Astrocyte of the hippocampus (primary cell): ENCODE measurements around the gene PRSS23.
"Not testable (repeated sequence)": the region's sequence is repeated elsewhere in the genome, so short reads cannot be mapped to it uniquely, and the experiment has no call there.

Experiments
- DNase-seq: peaks from one replicate; pipeline ENCODE4 v3.0.0; 2011; ENCODE audit warnings: low read depth, low spot score

PRSS23 gene

GRCh38 chr11:86814775-86815174 is 14.4 kb downstream of the PRSS23 start:
- DNase-seq = no peak

GRCh38 chr11:86815726-86816125 is 15.4 kb downstream of the PRSS23 start:
- no peak for DNase-seq

DNA sequence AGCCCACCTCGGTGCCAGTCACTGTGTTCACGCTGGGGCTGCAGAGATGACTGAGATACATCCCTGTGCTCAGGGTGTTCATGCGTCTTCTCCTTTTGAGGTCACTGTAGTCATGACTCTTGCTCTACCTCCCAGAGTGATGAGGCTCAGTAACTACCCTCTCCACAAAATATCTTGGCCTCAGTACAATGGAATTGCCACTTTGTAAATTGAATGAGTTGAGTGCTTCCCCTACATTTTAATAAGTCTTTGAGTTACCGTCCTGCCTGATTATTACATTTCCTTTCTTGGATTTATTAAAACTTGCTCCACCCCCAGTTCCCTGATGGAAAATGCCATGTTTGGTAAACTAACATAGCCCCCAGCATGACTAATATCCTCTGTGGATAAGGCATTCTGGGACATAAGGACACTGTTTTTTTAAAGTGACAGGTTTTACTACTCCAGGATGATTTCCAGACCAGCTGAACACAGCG is 15.9 kb downstream of the PRSS23 start:
- DNase-seq = peak; percentile 67

DNA sequence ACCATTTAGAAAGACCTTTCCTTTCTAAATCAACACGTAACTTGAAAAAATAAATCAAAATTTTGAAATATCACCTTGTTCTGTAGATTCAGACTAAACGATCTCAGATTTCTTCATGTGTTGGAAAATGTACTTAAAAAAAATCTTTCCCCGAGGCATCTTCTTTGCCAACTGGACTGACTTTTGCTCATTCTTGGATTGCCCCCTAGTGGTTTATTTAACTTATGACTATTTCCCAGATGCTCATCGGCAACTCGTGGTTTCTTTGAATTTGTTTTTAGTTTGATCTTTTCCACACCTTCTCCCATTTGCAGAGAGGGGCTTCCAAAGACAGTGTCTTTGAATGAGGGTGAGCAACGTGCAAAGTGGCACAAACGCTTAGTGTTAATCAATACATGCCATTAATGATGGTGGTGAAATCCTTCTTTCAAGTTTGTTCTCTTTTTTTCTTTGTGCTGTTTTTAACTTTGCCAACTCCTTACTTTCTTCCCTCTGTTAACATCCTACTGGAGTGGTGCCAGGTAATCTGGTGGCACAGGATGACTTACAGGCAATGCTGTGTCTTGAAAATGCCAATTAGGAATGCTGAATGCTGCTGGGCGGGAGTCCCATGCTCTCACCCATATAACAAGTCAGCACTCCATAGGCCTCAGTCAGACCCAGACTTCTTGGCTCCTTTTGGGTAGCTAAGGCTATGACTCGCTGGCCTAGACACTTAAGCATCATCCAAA is 18.3 kb downstream of the PRSS23 start:
- peak; percentile 83 for DNase-seq

DNA sequence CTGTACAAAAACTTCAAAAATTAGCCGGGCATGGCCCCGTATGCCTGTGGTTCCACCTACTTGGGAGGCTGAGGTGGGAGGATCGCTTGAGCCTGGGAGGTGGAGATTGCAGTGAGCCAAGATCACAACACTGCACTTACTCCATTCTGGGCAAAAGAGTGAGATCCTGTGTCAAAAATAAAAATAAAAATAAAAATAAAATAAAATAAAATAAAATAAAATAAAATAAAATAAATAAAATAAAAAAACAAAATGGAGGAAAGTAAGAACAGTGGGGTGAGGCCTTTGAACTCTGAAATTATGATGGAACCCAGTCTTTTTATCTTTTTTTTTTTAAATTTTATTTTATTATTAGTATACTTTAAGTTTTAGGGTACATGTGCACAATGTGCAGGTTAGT is 23.8 kb downstream of the PRSS23 start:
- DNase-seq = not testable (repeated sequence)

DNA sequence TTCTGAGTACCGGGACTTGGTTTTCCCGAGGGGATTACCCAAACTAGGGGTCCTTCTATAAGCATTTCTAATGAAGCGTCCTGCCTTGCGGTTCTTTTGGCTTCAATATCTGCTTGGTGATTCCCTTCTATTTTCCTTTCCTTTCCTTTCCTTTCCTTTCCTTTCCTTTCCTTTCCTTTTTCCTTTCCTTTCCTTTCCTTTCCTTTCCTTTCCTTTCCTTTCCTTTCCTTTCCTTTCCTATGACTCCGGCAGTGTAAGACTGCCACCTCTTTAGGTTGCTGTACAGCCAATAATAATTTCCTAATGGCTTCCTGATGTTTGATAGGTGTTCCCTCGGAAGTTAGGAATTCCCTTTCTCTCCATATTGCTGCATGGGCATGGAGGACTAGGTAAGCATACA is 34.0 kb downstream of the PRSS23 start:
- not testable (repeated sequence) for DNase-seq

GRCh38 chr11:86844762-86845508 is 44.6 kb downstream of the PRSS23 start:
- not testable (repeated sequence) for DNase-seq

DNA sequence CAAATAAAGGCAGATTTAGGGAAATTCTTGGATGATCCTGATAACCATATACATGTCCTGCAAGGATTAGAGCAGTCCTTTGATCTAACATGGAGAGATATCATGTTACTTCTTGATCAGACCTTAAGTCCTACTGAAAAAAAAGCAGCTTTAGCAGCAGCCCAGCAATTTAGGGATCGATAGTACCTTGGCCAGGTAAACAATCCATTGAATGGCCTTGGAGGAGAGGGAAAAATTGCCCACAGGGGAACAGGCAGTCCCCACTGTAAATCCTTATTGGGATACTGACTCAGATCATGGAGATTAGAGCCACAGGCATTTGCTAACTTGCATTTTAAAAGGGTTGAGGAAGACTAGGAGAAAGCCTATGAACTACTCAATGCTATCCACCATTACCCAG is 47.8 kb downstream of the PRSS23 start:
- no peak for DNase-seq

GRCh38 chr11:86849679-86850078 is 49.3 kb downstream of the PRSS23 start:
- no peak for DNase-seq
